ENCODE results near the gene PLEKHA7. TPM values are rescaled to one million over a fixed set of nuclear protein-coding genes. Genes with fewer than 3 reads are reported as not detected.

PLEKHA7 gene
- polyA plus RNA-seq, 1 of the 3 experiments (the other 2 are of a cell fraction): 0.12 TPM

GRCh38 chr11:16775614-16776283, 238.5 kb downstream of the PLEKHA7 start:
- Histone ChIP-seq H3K9ac (no peak overlapping the region), H3K27me3 (ENCODE audit: insufficient read depth) (no peaks in the 10 kb centered on the region), H3K4me2 (no peak overlapping the region), H3F3A (replicated peaks; ENCODE audit: insufficient read depth) (no peaks in the 10 kb centered on the region), H3K4me3 (ENCODE audit: low read depth in 2 of 2, low read length in 1 of 2) (no peak overlapping the region), H3K9me3 (no peaks in the 10 kb centered on the region), H3K4me1 (ENCODE audit: control insufficient read depth in 1 of 2, insufficient read depth in 2 of 2, low read depth in 1 of 2, low read length in 1 of 2) (peaks cover 0 to 18% of the 10 kb centered on the region in 2 experiments; a peak in 1 of 4 replicates), H2AFZ (ENCODE audit: low read depth) (no peak overlapping the region), H3K27ac (ENCODE audit: low read depth in 2 of 2, low read length in 1 of 2) (no peak overlapping the region), H3K9me2 (no peaks in the 10 kb centered on the region), H4K20me1 (ENCODE audit: insufficient read depth) (no peaks in the 10 kb centered on the region), H3K79me2 (ENCODE audit: insufficient read depth) (no peaks in the 10 kb centered on the region), H3K36me3 (replicated peaks in 1 of 2; ENCODE audit: control insufficient read depth in 1 of 2, insufficient read depth in 2 of 2, low read length in 1 of 2) (no peaks in the 10 kb centered on the region)
- CTCF ChIA-PET: interaction anchor here (1.2 to 2.1 kb wide), 2 partner anchors 9 to 13 kb away, joined by 4 to 14 read pairs; no protein-coding TSS in a partner anchor
- POLR2A ChIA-PET: interaction anchor here (0.6 kb wide), 1 partner anchor 11 kb away, joined by 3 read pairs; no protein-coding TSS in a partner anchor
- 70% methylated on average over 12 of the region's 16 CpGs for WGBS (ENCODE audit: low lambda C conversion rate)
- TF ChIP-seq NRF1 (IDR thresholded peaks at IDR 0.05; ENCODE audit: low read depth, low read length): no peak
- no peak for TF ChIP-seq SMC3 (IDR thresholded peaks at IDR 0.05; ENCODE audit: low read depth, low read length)
- TF ChIP-seq RCOR1 (IDR thresholded peaks at IDR 0.05; ENCODE audit: low read length): no peak
- no peak for TF ChIP-seq IRF3 (IDR thresholded peaks at IDR 0.05; ENCODE audit: low read depth, low read length)
- TF ChIP-seq ELF1 (IDR thresholded peaks at IDR 0.05): no peak
- no peak for TF ChIP-seq GATA2 (CRISPR knock-in tag; IDR thresholded peaks at IDR 0.05)
- no peak for TF ChIP-seq EP300 (IDR thresholded peaks at IDR 0.05; ENCODE audit: borderline replicate concordance in 1 of 2, low read depth in 1 of 2, low read length in 1 of 2)
- TF ChIP-seq CHD2 (IDR thresholded peaks at IDR 0.05; ENCODE audit: low read length, partially characterized antibody): no peak
- no peak for TF ChIP-seq MAX (IDR thresholded peaks at IDR 0.05; ENCODE audit: low read depth)
- no peak for TF ChIP-seq GABPA (IDR thresholded peaks at IDR 0.05; ENCODE audit: low read depth)
- no peak for TF ChIP-seq ZBTB33 (IDR thresholded peaks at IDR 0.05; ENCODE audit: borderline replicate concordance, low read depth)
- TF ChIP-seq RAD21 (IDR thresholded peaks at IDR 0.05; ENCODE audit: low read length): no peak
- TF ChIP-seq SIN3A (IDR thresholded peaks at IDR 0.05; ENCODE audit: borderline replicate concordance, low read depth, low read length): no peak
- TF ChIP-seq FOXM1 (IDR thresholded peaks at IDR 0.05; ENCODE audit: low read depth): no peak
- TF ChIP-seq YY1 (IDR thresholded peaks at IDR 0.05; ENCODE audit: low read depth): no peak
- no peak for TF ChIP-seq TAF1 (IDR thresholded peaks at IDR 0.05; ENCODE audit: borderline replicate concordance, low read depth, low read length)
- no peak for TF ChIP-seq TCF12 (IDR thresholded peaks at IDR 0.05)
- no peak for TF ChIP-seq EZH2phosphoT487 (IDR thresholded peaks at IDR 0.05; ENCODE audit: borderline replicate concordance, low read depth)
- TF ChIP-seq RFX5 (IDR thresholded peaks at IDR 0.05; ENCODE audit: low read length): no peak
- DNase-seq: no peak
